ENCODE results near the gene MDFI. TPM values are rescaled to one million over a fixed set of nuclear protein-coding genes. Genes with fewer than 3 reads are reported as not detected.

Gene MDFI
- total RNA-seq, 1 experiment from 2014 or later: not detected

GRCh38 chr6:41624621-41625380 lies 13.5 kb upstream of the MDFI start:
- Histone ChIP-seq H3K36me3 (ENCODE audit: control insufficient read depth, insufficient read depth, low read length) (no peaks in the 10 kb centered on the region), H3K27me3 (replicated peaks; ENCODE audit: control insufficient read depth, insufficient read depth, low read length) (no peaks in the 10 kb centered on the region), H3K4me1 (peaks cover 17% of the 10 kb centered on the region), H3K9me3 (peaks cover 13% of the 10 kb centered on the region), H3K4me3 (ENCODE audit: low read depth, low read length) (no peak overlapping the region)
- no TSS peak for BruUV-seq (replicated peaks)
- peaks cover 10% of the 10 kb centered on the region for H3K9me3 Mint-ChIP-seq (ENCODE audit: unreplicated experiment)
- DNase-seq: no peak
- ChIA-PET POLR2A (no interaction called here), CTCF (interaction anchor here (1.9 kb wide), 1 partner anchor 22 kb away, joined by 7 read pairs; no protein-coding TSS in a partner anchor)
- peaks cover 17% of the 10 kb centered on the region for H3K4me1 Mint-ChIP-seq (ENCODE audit: low read depth, unreplicated experiment)
- intact Hi-C loops (cut with micrococcal nuclease; ENCODE audit: unreplicated experiment): no loop called here
- H3K27ac Mint-ChIP-seq (ENCODE audit: unreplicated experiment): no peak overlapping the region
- no peaks in the 10 kb centered on the region for H3K36me3 Mint-ChIP-seq (ENCODE audit: insufficient read depth, unreplicated experiment)
- TF ChIP-seq CTCF (IDR thresholded peaks at IDR 0.05; ENCODE audit: insufficient read depth in 1 of 2, low read depth in 1 of 2, low read length in 1 of 2, severe bottlenecking in 1 of 2, unreplicated experiment in 1 of 2): no peak
- no peaks in the 10 kb centered on the region for H3K27me3 Mint-ChIP-seq (ENCODE audit: insufficient read depth, unreplicated experiment)
- no peak overlapping the region for H3K4me3 Mint-ChIP-seq (ENCODE audit: unreplicated experiment)

GRCh38 chr6:41625442-41625841 lies 12.8 kb upstream of the MDFI start:
- H3K27me3 ChIP-seq (replicated peaks; ENCODE audit: control insufficient read depth, insufficient read depth, low read length): no peaks in the 10 kb centered on the region
- no peak for TF ChIP-seq CTCF (IDR thresholded peaks at IDR 0.05; ENCODE audit: insufficient read depth in 1 of 2, low read depth in 1 of 2, low read length in 1 of 2, severe bottlenecking in 1 of 2, unreplicated experiment in 1 of 2)
- Mint-ChIP-seq H3K27ac (ENCODE audit: unreplicated experiment) (no peak overlapping the region), H3K4me1 (ENCODE audit: low read depth, unreplicated experiment) (peaks cover 17% of the 10 kb centered on the region), H3K27me3 (ENCODE audit: insufficient read depth, unreplicated experiment) (no peaks in the 10 kb centered on the region), H3K36me3 (ENCODE audit: insufficient read depth, unreplicated experiment) (no peaks in the 10 kb centered on the region), H3K4me3 (ENCODE audit: unreplicated experiment) (no peak overlapping the region), H3K9me3 (ENCODE audit: unreplicated experiment) (peaks cover 10% of the 10 kb centered on the region)
- no peaks in the 10 kb centered on the region for H3K36me3 ChIP-seq (ENCODE audit: control insufficient read depth, insufficient read depth, low read length)
- peak in 1 of 2 experiments; percentile 34 for DNase-seq
- no TSS peak for BruUV-seq (replicated peaks)
- H3K4me1 ChIP-seq: peaks cover 17% of the 10 kb centered on the region
- peaks cover 11% of the 10 kb centered on the region for H3K9me3 ChIP-seq
- ChIA-PET POLR2A (no interaction called here), CTCF (interaction anchor here (1.9 kb wide), 1 partner anchor 23 kb away, joined by 7 read pairs; no protein-coding TSS in a partner anchor)
- intact Hi-C loops (cut with micrococcal nuclease; ENCODE audit: unreplicated experiment): no loop called here
- no peak overlapping the region for H3K4me3 ChIP-seq (ENCODE audit: low read depth, low read length)

GRCh38 chr6:41626022-41626421 lies 12.2 kb upstream of the MDFI start:
- H3K9me3 Mint-ChIP-seq (ENCODE audit: unreplicated experiment): peaks cover 9% of the 10 kb centered on the region
- Histone ChIP-seq H3K4me3 (ENCODE audit: low read depth, low read length) (no peak overlapping the region), H3K27me3 (replicated peaks; ENCODE audit: control insufficient read depth, insufficient read depth, low read length) (no peaks in the 10 kb centered on the region), H3K9me3 (peaks cover 5% of the 10 kb centered on the region), H3K4me1 (peaks cover 17% of the 10 kb centered on the region), H3K36me3 (ENCODE audit: control insufficient read depth, insufficient read depth, low read length) (no peaks in the 10 kb centered on the region)
- no peaks in the 10 kb centered on the region for H3K27me3 Mint-ChIP-seq (ENCODE audit: insufficient read depth, unreplicated experiment)
- peaks cover 17% of the 10 kb centered on the region for H3K4me1 Mint-ChIP-seq (ENCODE audit: low read depth, unreplicated experiment)
- H3K36me3 Mint-ChIP-seq (ENCODE audit: insufficient read depth, unreplicated experiment): no peaks in the 10 kb centered on the region
- DNase-seq: no peak
- intact Hi-C loops (cut with micrococcal nuclease; ENCODE audit: unreplicated experiment): no loop called here
- ChIA-PET CTCF (interaction anchor here (1.9 kb wide), 1 partner anchor 24 kb away, joined by 7 read pairs; no protein-coding TSS in a partner anchor), POLR2A (no interaction called here)
- TF ChIP-seq CTCF (IDR thresholded peaks at IDR 0.05; ENCODE audit: insufficient read depth in 1 of 2, low read depth in 1 of 2, low read length in 1 of 2, severe bottlenecking in 1 of 2, unreplicated experiment in 1 of 2): no peak
- H3K27ac Mint-ChIP-seq (ENCODE audit: unreplicated experiment): no peak overlapping the region
- no peak overlapping the region for H3K4me3 Mint-ChIP-seq (ENCODE audit: unreplicated experiment)
- BruUV-seq (replicated peaks): no TSS peak
